Measurements from ENCODE around the gene FMNL2. TPM values are rescaled to one million over a fixed set of nuclear protein-coding genes. Genes with fewer than 3 reads are reported as not detected.

Gene FMNL2
- total RNA-seq, 1 experiment from 2014 or later = 29.0 TPM

GRCh38 chr2:152582081-152582480 lies 247.1 kb downstream of the FMNL2 start:
- Histone ChIP-seq H3K27me3 (ENCODE audit: insufficient read depth, low read depth) (no peaks in the 10 kb centered on the region), H3K9me3 (ENCODE audit: insufficient read depth, low read depth) (no peaks in the 10 kb centered on the region), H3F3A (ENCODE audit: insufficient read depth, low read depth) (no peaks in the 10 kb centered on the region), H3K9me2 (ENCODE audit: insufficient read depth) (no peaks in the 10 kb centered on the region), H4K20me1 (ENCODE audit: insufficient read depth) (no peaks in the 10 kb centered on the region), H3K27ac (no peak overlapping the region), H3K4me2 (no peak overlapping the region), H3K79me2 (ENCODE audit: low read depth) (no peaks in the 10 kb centered on the region; the same call in 1 of the 2 replicates), H2AFZ (no peak overlapping the region), H3K4me1 (replicated peaks; ENCODE audit: insufficient read depth) (no peaks in the 10 kb centered on the region), H3K4me3 (no peak overlapping the region), H3K36me3 (ENCODE audit: low read depth) (0 out of 2 replicates have a peak, but pooled peaks cover 4% of the 10 kb centered on the region)
- intact Hi-C loops (cut with micrococcal nuclease; ENCODE audit: unreplicated experiment) = no loop called here
- no peak for TF ChIP-seq EZH2 (IDR thresholded peaks at IDR 0.05; ENCODE audit: low read depth)
- no peak for TF ChIP-seq CTCF (conservative IDR thresholded peaks at IDR 0.05)
- no peak for DNase-seq
- BruUV-seq (replicated peaks) = no TSS peak
- ChIA-PET CTCF (interaction anchor here (0.6 kb wide), 1 partner anchor 397 kb away, joined by 3 read pairs; no protein-coding TSS in a partner anchor), POLR2A (ENCODE audit: unreplicated experiment) (interaction anchor here (0.7 kb wide), 1 partner anchor 498 kb away, joined by 11 read pairs; no protein-coding TSS in a partner anchor)

- CTCF ChIA-PET = no interaction called here
- H3K36me3 ChIP-seq (ENCODE audit: low read depth) = 0 out of 2 replicates have a peak, but pooled peaks cover 3% of the 10 kb centered on the region
- H3K4me1 ChIP-seq (replicated peaks; ENCODE audit: insufficient read depth) = no peaks in the 10 kb centered on the region
Measured at GRCh38 chr2:152583512-152584229, 248.7 kb downstream of the FMNL2 start.

GRCh38 chr2:152584301-152584700 lies 249.3 kb downstream of the FMNL2 start:
- no peak overlapping the region for H3K4me3 ChIP-seq
- no peak overlapping the region for H3K4me2 ChIP-seq
- no peaks in the 10 kb centered on the region for H3K79me2 ChIP-seq (ENCODE audit: low read depth)
- TF ChIP-seq EZH2 (IDR thresholded peaks at IDR 0.05; ENCODE audit: low read depth) (no peak), CTCF (conservative IDR thresholded peaks at IDR 0.05) (no peak)
- intact Hi-C loops (cut with micrococcal nuclease; ENCODE audit: unreplicated experiment) = no loop called here
- POLR2A ChIA-PET (ENCODE audit: unreplicated experiment) = no interaction called here
- no peak for DNase-seq
- H3K27me3 ChIP-seq (ENCODE audit: insufficient read depth, low read depth) = no peaks in the 10 kb centered on the region
- no peaks in the 10 kb centered on the region for H3K9me3 ChIP-seq (ENCODE audit: insufficient read depth, low read depth)
- no peak overlapping the region for H2AFZ ChIP-seq
- no peaks in the 10 kb centered on the region for H3K36me3 ChIP-seq (ENCODE audit: low read depth)
- no TSS peak for BruUV-seq (replicated peaks)
- CTCF ChIA-PET = no interaction called here
- no peaks in the 10 kb centered on the region for H3K9me2 ChIP-seq (ENCODE audit: insufficient read depth)
- no peaks in the 10 kb centered on the region for H4K20me1 ChIP-seq (ENCODE audit: insufficient read depth)
- H3F3A ChIP-seq (ENCODE audit: insufficient read depth, low read depth) = 0 out of 2 replicates have a peak, but pooled peaks cover 4% of the 10 kb centered on the region
- no peaks in the 10 kb centered on the region for H3K4me1 ChIP-seq (replicated peaks; ENCODE audit: insufficient read depth)
- no peak overlapping the region for H3K27ac ChIP-seq

More at GRCh38 chr2:152583512-152584229, 248.7 kb downstream of the FMNL2 start:
- Histone ChIP-seq H3F3A (ENCODE audit: insufficient read depth, low read depth) (0 out of 2 replicates have a peak, but pooled peaks cover 4% of the 10 kb centered on the region), H3K4me2 (no peak overlapping the region), H3K27me3 (ENCODE audit: insufficient read depth, low read depth) (no peaks in the 10 kb centered on the region), H3K79me2 (ENCODE audit: low read depth) (no peaks in the 10 kb centered on the region), H3K9me2 (ENCODE audit: insufficient read depth) (no peaks in the 10 kb centered on the region), H3K4me3 (no peak overlapping the region), H3K9me3 (ENCODE audit: insufficient read depth, low read depth) (no peaks in the 10 kb centered on the region), H2AFZ (no peak overlapping the region), H3K27ac (no peak overlapping the region), H4K20me1 (ENCODE audit: insufficient read depth) (no peaks in the 10 kb centered on the region)
- BruUV-seq (replicated peaks) = no TSS peak
- POLR2A ChIA-PET (ENCODE audit: unreplicated experiment) = no interaction called here
- intact Hi-C loops (cut with micrococcal nuclease; ENCODE audit: unreplicated experiment) = no loop called here
- DNase-seq = no peak
- TF ChIP-seq EZH2 (IDR thresholded peaks at IDR 0.05; ENCODE audit: low read depth) (no peak), CTCF (conservative IDR thresholded peaks at IDR 0.05) (no peak)

All from PC-9 (cell line).